Panc1 (cell line): ENCODE data around the gene DST.

Experiments
- CTCF ChIP-seq: fragments of 450-650 bp; IDR thresholded peaks from 2 replicates; pipeline ENCODE4 v1.5.1; 2017; ENCODE audit warnings: mild to moderate bottlenecking
- POLR2AphosphoS5 ChIP-seq: IDR thresholded peaks from 2 replicates; pipeline ENCODE4 v1.6.1; 2012; ENCODE audit warnings: mild to moderate bottlenecking, low read depth, low read length, moderate library complexity
- REST ChIP-seq, 2 experiments: IDR thresholded peaks; 2 replicates each; pipeline ENCODE4 v1.6.1; 2011 to 2012; ENCODE audit warnings: low read depth in 2 of 2, control low read depth in 1 of 2, low read length in 1 of 2, mild to moderate bottlenecking in 1 of 2, moderate library complexity in 1 of 2; ENCODE audit not compliant: insufficient read depth in 1 of 2
- SIN3A ChIP-seq: IDR thresholded peaks from 2 replicates; pipeline ENCODE4 v1.6.1; 2012; ENCODE audit warnings: low read depth, mild to moderate bottlenecking, low read length, moderate library complexity, borderline replicate concordance; ENCODE audit not compliant: insufficient read depth

- TF ChIP-seq POLR2AphosphoS5 (no peak), CTCF (no peak), REST (IDR thresholded peaks at IDR 0.05; ENCODE audit: insufficient read depth in 1 of 2, low read depth in 2 of 2, low read length in 1 of 2) (no peak), SIN3A (no peak)
These were observed 205.4 kb downstream of the DST start for GRCh38 chr6:56437171-56437900.
